Ovary (tissue), 9 donors: ENCODE measurements around the gene SLC16A9. TPM values are rescaled to one million over a fixed set of nuclear protein-coding genes. Genes with fewer than 3 reads are reported as not detected.
"Not testable (repeated sequence)": the region's sequence is repeated elsewhere in the genome, so short reads cannot be mapped to it uniquely, and the experiment has no call there.

Experiments
- DNase-seq, 5 donors: peaks; one replicate each; pipeline ENCODE4 v3.0.0-alpha.2; 2019 to 2020
- H3K27ac ChIP-seq, 2 donors: fragments of 200-600 bp; one replicate each; pipeline versions ENCODE4 v1.5.1 to v1.8.0; 2019 to 2022
- H3K27me3 ChIP-seq: fragments of 200-600 bp; one replicate; pipeline ENCODE4 v1.8.0; 2022
- H3K36me3 ChIP-seq: fragments of 200-600 bp; sonication (generic); one replicate; pipeline ENCODE4 v1.5.1; 2019
- H3K4me1 ChIP-seq: one replicate; pipeline ENCODE4 v1.8.1; 2013; ENCODE audit warnings: mild to moderate bottlenecking, moderate library complexity; ENCODE audit not compliant: insufficient read depth
- H3K4me3 ChIP-seq: fragments of 200-600 bp; sonication (generic); one replicate; pipeline ENCODE4 v1.5.1; 2017
- H3K9me3 ChIP-seq, 2 donors: fragments of 200-600 bp in 1 of 2; sonication (generic) in 1 of 2; one replicate each; pipeline versions ENCODE4 v1.5.1 to v1.8.1; 2013 to 2019; ENCODE audit warnings: mild to moderate bottlenecking in 1 of 2, moderate library complexity in 1 of 2
- EP300 ChIP-seq: sonication (generic); formaldehyde crosslinking; IDR thresholded peaks from one replicate; pipeline ENCODE4 v1.6.1; 2017; ENCODE audit warnings: antibody characterized with exemption
- POLR2A ChIP-seq: fragments of 450-650 bp; IDR thresholded peaks from one replicate; pipeline ENCODE4 v1.6.1; 2017; ENCODE audit warnings: antibody characterized with exemption, mild to moderate bottlenecking, moderate library complexity
- WGBS, 3 donors: extraction: QIAGEN DNeasy Blood & Tissue Kit in 1 of 3; methylation state at CpG; one replicate each; pipeline versions ENCODE4 v1.1.5 to v1.1.7; 2013 to 2017; 5-methylcytosine and 5-hydroxymethylcytosine counted together
- intact Hi-C, 4 donors: fragments of 100-400 bp; cut with DNase I; formaldehyde crosslinking; loops; one replicate each; pipeline versions ENCODE4 v1.11.0 to v1.15.1; 2022 to 2023
- polyA plus RNA-seq, 2 donors: library from polyadenylated mRNA; stranded (reverse); fragments of 200-250 nt in 1 of 2; fragments of 350-450 nt in 1 of 2; fragmentation: Illumina TruSeq in 1 of 2; extraction: RNeasy Lipid Tissue Mini Kit (QIAGEN cat#74804) in 1 of 2; gene quantifications; one replicate each; pipeline ENCODE4 v1.2.3, GENCODE V29; 2013 to 2014
- total RNA-seq, 7 donors: library from RNA; depleted of rRNA in 2 of 7; stranded (reverse); fragments of >200 nt in 2 of 7; fragmentation: NEBNext Ultra II Directional in 3 of 7; extraction: Animal tissue kit (Norgen Biotek cat#: 25700) in 3 of 7; gene quantifications; one replicate each; pipeline versions ENCODE4 v1.1.0 to v1.2.4, GENCODE V29; 2016 to 2023
- TF ChIP-seq, protein P1 (sequence below), 3 donors: fragments of 450-650 bp in 2 of 3; fragments of 200-600 bp in 1 of 3; IDR thresholded peaks; one replicate each; pipeline versions ENCODE4 v1.5.1 to v1.8.0; 2016 to 2022; ENCODE audit warnings: antibody characterized with exemption in 3 of 3, mild to moderate bottlenecking in 1 of 3
- donor health status: DM: no; HTN: no; CAD: no; lungs with moderate emphysema.
- donor health status: DM: no; HTN: no; CAD: no.
- donor health status: Bipolar disorder and iron deficiency.
- donor health status: DM: yes; HTN: yes; CAD: no.
- donor health status: DM: no; HTN: no; CAD: no.
- donor health status: DM: yes; HTN: yes; CAD: no.

SLC16A9 gene
- total and polyA plus RNA-seq, 9 donors: 8.1 to 41.5 (median 30.7) TPM

DNA sequence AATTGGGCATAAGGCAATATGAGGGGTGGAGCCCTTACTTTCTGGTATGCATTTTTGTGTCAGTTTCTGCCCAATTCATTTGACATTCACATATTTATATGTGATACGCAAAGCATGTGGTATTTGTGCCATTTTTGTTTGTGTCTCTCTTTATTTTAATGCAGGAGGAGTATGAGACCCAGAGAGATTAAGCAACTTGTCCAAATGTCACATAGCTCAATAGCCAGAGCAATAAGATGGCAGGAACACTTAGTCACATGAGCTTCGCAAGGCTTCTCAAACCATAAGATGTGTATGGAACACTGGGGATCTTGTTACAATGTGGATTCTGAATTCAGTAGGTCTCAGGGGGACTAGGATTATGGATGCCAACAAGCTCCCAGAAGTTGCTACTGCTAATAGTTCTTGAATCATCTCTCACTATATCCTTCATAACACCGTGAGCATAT, 24.4 kb upstream of the SLC16A9 start:
- TF ChIP-seq EP300: no peak
- no peak for TF ChIP-seq POLR2A
- TF ChIP-seq, protein P1, sequence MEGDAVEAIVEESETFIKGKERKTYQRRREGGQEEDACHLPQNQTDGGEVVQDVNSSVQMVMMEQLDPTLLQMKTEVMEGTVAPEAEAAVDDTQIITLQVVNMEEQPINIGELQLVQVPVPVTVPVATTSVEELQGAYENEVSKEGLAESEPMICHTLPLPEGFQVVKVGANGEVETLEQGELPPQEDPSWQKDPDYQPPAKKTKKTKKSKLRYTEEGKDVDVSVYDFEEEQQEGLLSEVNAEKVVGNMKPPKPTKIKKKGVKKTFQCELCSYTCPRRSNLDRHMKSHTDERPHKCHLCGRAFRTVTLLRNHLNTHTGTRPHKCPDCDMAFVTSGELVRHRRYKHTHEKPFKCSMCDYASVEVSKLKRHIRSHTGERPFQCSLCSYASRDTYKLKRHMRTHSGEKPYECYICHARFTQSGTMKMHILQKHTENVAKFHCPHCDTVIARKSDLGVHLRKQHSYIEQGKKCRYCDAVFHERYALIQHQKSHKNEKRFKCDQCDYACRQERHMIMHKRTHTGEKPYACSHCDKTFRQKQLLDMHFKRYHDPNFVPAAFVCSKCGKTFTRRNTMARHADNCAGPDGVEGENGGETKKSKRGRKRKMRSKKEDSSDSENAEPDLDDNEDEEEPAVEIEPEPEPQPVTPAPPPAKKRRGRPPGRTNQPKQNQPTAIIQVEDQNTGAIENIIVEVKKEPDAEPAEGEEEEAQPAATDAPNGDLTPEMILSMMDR (IDR thresholded peaks at IDR 0.05): no peak
- Histone ChIP-seq H3K4me3 (no peak overlapping the region), H3K36me3 (no peaks in the 10 kb centered on the region), H3K4me1 (no peaks in the 10 kb centered on the region), H3K27ac (no peak overlapping the region), H3K27me3 (no peaks in the 10 kb centered on the region), H3K9me3 (no peaks in the 10 kb centered on the region)
- intact Hi-C loops: no loop called here
- DNase-seq: no peak
- WGBS, 3 donors: 63 to 95% (median 82%) methylated on average over 3 of the region's 3 CpGs

- H3K36me3 ChIP-seq, intact Hi-C loops: not testable (repeated sequence)
- 92 to 97% (median 96%) methylated on average over 16 of the region's 16 CpGs for WGBS, 3 donors
Measured at GRCh38 chr10:59733321-59734013, 23.8 kb upstream of the SLC16A9 start.

DNA sequence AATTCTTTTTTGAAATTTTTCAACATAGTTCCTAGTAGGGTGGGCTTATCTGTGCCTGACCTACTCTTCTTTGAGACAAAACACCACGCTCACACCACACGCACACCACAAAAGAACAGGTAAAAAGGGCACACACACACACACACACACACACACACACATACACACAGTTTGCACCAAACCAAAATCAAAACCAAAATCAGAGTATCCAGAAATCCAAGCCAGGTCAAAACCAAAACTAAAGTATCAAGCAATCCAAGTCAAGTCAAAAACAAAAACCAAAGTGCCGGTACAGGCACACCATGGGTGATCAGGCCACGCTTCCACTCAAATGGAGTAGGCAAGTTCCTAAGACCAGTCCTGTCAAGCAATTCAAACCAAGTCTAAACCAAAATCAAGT, 23.2 kb upstream of the SLC16A9 start:
- 86 to 96% (median 95%) methylated on average over 4 of the region's 4 CpGs for WGBS, 3 donors
- H3K4me1 ChIP-seq, DNase-seq, H3K36me3 ChIP-seq, H3K27me3 ChIP-seq, H3K27ac ChIP-seq, H3K4me3 ChIP-seq, intact Hi-C loops, H3K9me3 ChIP-seq: not testable (repeated sequence)

More at GRCh38 chr10:59733321-59734013, 23.8 kb upstream of the SLC16A9 start:
- DNase-seq, H3K27ac ChIP-seq, H3K4me3 ChIP-seq, H3K9me3 ChIP-seq, H3K4me1 ChIP-seq, H3K27me3 ChIP-seq: not testable (repeated sequence)

GRCh38 chr10:59729167-59729566, 19.5 kb upstream of the SLC16A9 start:
- H3K36me3 ChIP-seq: not testable (repeated sequence)

GRCh38 chr10:59724098-59724938, 14.7 kb upstream of the SLC16A9 start:
- Histone ChIP-seq H3K9me3 (no peaks in the 10 kb centered on the region), H3K27ac (no peak overlapping the region), H3K4me1 (no peaks in the 10 kb centered on the region), H3K27me3 (no peaks in the 10 kb centered on the region), H3K36me3 (no peaks in the 10 kb centered on the region), H3K4me3 (no peak overlapping the region)
- TF ChIP-seq, protein P1 (IDR thresholded peaks at IDR 0.05): no peak
- TF ChIP-seq EP300 (no peak), POLR2A (no peak)
- DNase-seq: no peak
- intact Hi-C loops: no loop called here
- 88 to 95% (median 91%) methylated on average over 3 of the region's 3 CpGs for WGBS, 3 donors

More at GRCh38 chr10:59729167-59729566, 19.5 kb upstream of the SLC16A9 start:
- H3K4me3 ChIP-seq, H3K9me3 ChIP-seq, intact Hi-C loops, DNase-seq, H3K27me3 ChIP-seq, H3K27ac ChIP-seq, H3K4me1 ChIP-seq: not testable (repeated sequence)
- WGBS, 3 donors: 89 to 91% (median 90%) methylated on average over 4 of the region's 4 CpGs

DNA sequence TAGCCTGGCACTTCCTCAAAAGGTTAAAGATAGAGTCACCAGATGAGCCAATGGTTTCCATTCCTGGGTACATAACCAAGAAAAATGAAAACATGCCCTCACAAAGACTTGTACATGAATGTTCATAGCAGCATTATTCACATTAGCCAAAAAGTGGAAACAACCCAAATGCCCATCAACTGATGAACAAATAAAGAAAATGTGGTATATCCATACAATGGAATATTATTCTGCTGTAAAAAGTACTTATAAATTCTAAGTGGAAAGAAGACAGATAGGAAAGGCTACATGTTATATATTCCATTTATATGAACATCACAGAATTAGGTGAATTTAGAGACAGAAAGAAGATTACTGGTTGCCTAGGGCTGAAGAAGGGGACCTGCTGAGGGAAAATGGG, 10.7 kb upstream of the SLC16A9 start:
- no peaks in the 10 kb centered on the region for H3K4me1 ChIP-seq
- H3K36me3 ChIP-seq: no peaks in the 10 kb centered on the region
- no peaks in the 10 kb centered on the region for H3K27me3 ChIP-seq
- DNase-seq: no peak
- H3K9me3 ChIP-seq: no peaks in the 10 kb centered on the region
- no peak for TF ChIP-seq EP300
- TF ChIP-seq, protein P1 (IDR thresholded peaks at IDR 0.05): no peak
- TF ChIP-seq POLR2A: no peak
- intact Hi-C loops: no loop called here
- no peak overlapping the region for H3K27ac ChIP-seq
- H3K4me3 ChIP-seq: no peak overlapping the region
